NCI-H1105 (cell line): ENCODE data around the gene TNKS2.
"Not testable (repeated sequence)": the region's sequence is repeated elsewhere in the genome, so short reads cannot be mapped to it uniquely, and the experiment has no call there.

Source experiments
- DNase-seq: peaks from one replicate; lab custom pipeline; 2025; lab: John Stamatoyannopoulos, UW

The TNKS2 gene

GRCh38 chr10:91865562-91866081 is 67.4 kb downstream of the TNKS2 start:
- DNase-seq = no peak

- no peak for DNase-seq
Observed at GRCh38 chr10:91875156-91875555, 76.9 kb downstream of the TNKS2 start.

- no peak for DNase-seq
Observed at GRCh38 chr10:91875779-91876178, 77.6 kb downstream of the TNKS2 start.

- DNase-seq = no peak
Observed at GRCh38 chr10:91879515-91880170, 81.4 kb downstream of the TNKS2 start.

GRCh38 chr10:91880310-91880709 is 82.1 kb downstream of the TNKS2 start:
- DNase-seq = no peak

- DNase-seq = no peak
Observed at GRCh38 chr10:91883549-91884444, 85.6 kb downstream of the TNKS2 start.

- DNase-seq = no peak
Observed at GRCh38 chr10:91884536-91884935, 86.3 kb downstream of the TNKS2 start.

- DNase-seq = no peak
Observed at GRCh38 chr10:91885362-91886079, 87.3 kb downstream of the TNKS2 start.

- no peak for DNase-seq
Observed at GRCh38 chr10:91886954-91887271, 88.7 kb downstream of the TNKS2 start.

GRCh38 chr10:91887272-91888076 is 89.2 kb downstream of the TNKS2 start:
- DNase-seq = peak; percentile 31

GRCh38 chr10:91891125-91892001 is 93.1 kb downstream of the TNKS2 start:
- DNase-seq = no peak

- no peak for DNase-seq
Observed at GRCh38 chr10:91893051-91893450, 94.8 kb downstream of the TNKS2 start.

GRCh38 chr10:91894261-91894685 is 96.0 kb downstream of the TNKS2 start:
- not testable (repeated sequence) for DNase-seq

- DNase-seq = no peak
Observed at GRCh38 chr10:91896212-91896756, 98.1 kb downstream of the TNKS2 start.

GRCh38 chr10:91897421-91897820 is 99.2 kb downstream of the TNKS2 start:
- DNase-seq = no peak

GRCh38 chr10:91901784-91902677 is 103.8 kb downstream of the TNKS2 start:
- DNase-seq = no peak

- DNase-seq = no peak
Observed at GRCh38 chr10:91907033-91907594, 108.9 kb downstream of the TNKS2 start.

GRCh38 chr10:91907914-91908336 is 109.7 kb downstream of the TNKS2 start:
- no peak for DNase-seq
